Endodermal cell (in vitro differentiated cells): ENCODE data around the gene STAG3. TPM values are rescaled to one million over a fixed set of nuclear protein-coding genes. Genes with fewer than 3 reads are reported as not detected.

Experiments
- DNase-seq: peaks from one replicate; pipeline ENCODE4 v3.0.0-alpha.2; 2017
- H3K27ac ChIP-seq: 2 replicates; pipeline ENCODE4 v1.5.1; 2013; ENCODE audit warnings: mild to moderate bottlenecking, low read depth, low read length, moderate library complexity
- H3K27me3 ChIP-seq: 2 replicates; pipeline ENCODE4 v1.6.1; 2013; ENCODE audit warnings: mild to moderate bottlenecking, low read length, moderate library complexity; ENCODE audit not compliant: insufficient read depth, control insufficient read depth, poor library complexity, severe bottlenecking
- H3K36me3 ChIP-seq: 2 replicates; pipeline ENCODE4 v1.7.0; 2013; ENCODE audit warnings: mild to moderate bottlenecking, low read length, moderate library complexity; ENCODE audit not compliant: control insufficient read depth, insufficient read depth
- H3K4me1 ChIP-seq: one replicate; pipeline ENCODE4 v1.7.0; 2013; ENCODE audit warnings: low read length; ENCODE audit not compliant: control insufficient read depth, insufficient read depth
- H3K4me3 ChIP-seq: 2 replicates; pipeline ENCODE4 v1.5.1; 2013; ENCODE audit warnings: mild to moderate bottlenecking, low read length, moderate library complexity
- H3K9ac ChIP-seq: 2 replicates; pipeline ENCODE4 v1.6.1; 2013; ENCODE audit warnings: mild to moderate bottlenecking, low read length, moderate library complexity; ENCODE audit not compliant: poor library complexity, severe bottlenecking; ENCODE audit errors: extremely low read depth
- H3K9me3 ChIP-seq: 2 replicates; pipeline ENCODE4 v1.6.1; 2013; ENCODE audit warnings: mild to moderate bottlenecking, low read length, moderate library complexity; ENCODE audit not compliant: control insufficient read depth
- H3K27ac Mint-ChIP-seq: 2 replicates; pipeline ENCODE4 v1.8.0; 2020; ENCODE audit warnings: mixed read lengths
- H3K27me3 Mint-ChIP-seq: 2 replicates; pipeline ENCODE4 v1.8.0; 2021; ENCODE audit warnings: mild to moderate bottlenecking, mixed read lengths; ENCODE audit not compliant: insufficient read depth
- H3K36me3 Mint-ChIP-seq: 2 replicates; pipeline ENCODE4 v1.8.0; 2020; ENCODE audit warnings: low read depth, mixed read lengths
- H3K4me1 Mint-ChIP-seq: 2 replicates; pipeline ENCODE4 v1.8.0; 2020; ENCODE audit warnings: mixed read lengths
- H3K4me3 Mint-ChIP-seq: 2 replicates; pipeline ENCODE4 v1.8.0; 2020; ENCODE audit warnings: mild to moderate bottlenecking, moderate library complexity, mixed read lengths
- H3K9me3 Mint-ChIP-seq: 2 replicates; pipeline ENCODE4 v1.8.0; 2020; ENCODE audit warnings: mild to moderate bottlenecking, mixed read lengths
- CTCF ChIP-seq: fragments of 200-600 bp; sonication (generic); conservative IDR thresholded peaks from 2 replicates; pipeline ENCODE4 v1.5.0; 2021; ENCODE audit warnings: antibody characterized with exemption, mild to moderate bottlenecking
- WGBS, 2 experiments: methylation state at CpG; one replicate each; pipeline versions ENCODE4 v1.1.5 to v1.1.7; 2013; ENCODE audit warnings: missing lambda C conversion rate in 2 of 2, mixed read lengths in 1 of 2; ENCODE audit not compliant: insufficient coverage in 1 of 2, insufficient read length in 1 of 2; 5-methylcytosine and 5-hydroxymethylcytosine counted together
- total RNA-seq, 2 donors: library from RNA; stranded (reverse); fragmentation: NEBNext Ultra II Directional in 1 of 2; extraction: Animal tissue kit (Norgen Biotek cat#: 25700) in 1 of 2; gene quantifications; 2 replicates in 1 of 2; 3 replicates in 1 of 2; pipeline ENCODE4 v1.2.1, GENCODE V29; 2021

The STAG3 gene
- total RNA-seq, 2 donors from 2014 or later = 1.2 to 3.3 TPM

GRCh38 chr7:100147278-100147677 is 30.4 kb upstream of the STAG3 start:
- no peaks in the 10 kb centered on the region for H3K9me3 ChIP-seq
- H3K36me3 ChIP-seq = peaks cover 4% of the 10 kb centered on the region
- H3K27me3 ChIP-seq = no peaks in the 10 kb centered on the region
- peaks cover 16% of the 10 kb centered on the region for H3K9me3 Mint-ChIP-seq
- H3K36me3 Mint-ChIP-seq = peaks cover 17% of the 10 kb centered on the region
- H3K4me1 ChIP-seq = peaks cover 3% of the 10 kb centered on the region
- H3K9ac ChIP-seq = no peak overlapping the region
- no peak overlapping the region for H3K4me3 ChIP-seq
- no peak for DNase-seq
- no peak overlapping the region for H3K27ac Mint-ChIP-seq
- no peaks in the 10 kb centered on the region for H3K27me3 Mint-ChIP-seq
- 97 to 100% methylated on average over 2 of the region's 2 CpGs for WGBS, 2 experiments
- TF ChIP-seq CTCF = no peak
- no peak overlapping the region for H3K4me3 Mint-ChIP-seq
- peaks cover 12% of the 10 kb centered on the region for H3K4me1 Mint-ChIP-seq
- no peak overlapping the region for H3K27ac ChIP-seq

- Mint-ChIP-seq H3K27ac (peak overlapping the region; percentile 97), H3K9me3 (peaks cover 16% of the 10 kb centered on the region), H3K4me1 (peaks cover 16% of the 10 kb centered on the region), H3K4me3 (peak overlapping the region; percentile 99), H3K36me3 (peaks cover 24% of the 10 kb centered on the region), H3K27me3 (no peaks in the 10 kb centered on the region)
- 75 to 93% methylated on average over 9 to 14 of the region's 14 CpGs for WGBS, 2 experiments
- TF ChIP-seq CTCF = no peak
- Histone ChIP-seq H3K9ac (no peak overlapping the region), H3K4me3 (peak overlapping the region; percentile 97), H3K36me3 (peaks cover 13% of the 10 kb centered on the region), H3K27me3 (no peaks in the 10 kb centered on the region), H3K27ac (peak overlapping the region; percentile 16), H3K4me1 (peaks cover 3% of the 10 kb centered on the region), H3K9me3 (no peaks in the 10 kb centered on the region)
- DNase-seq = no peak
These were observed 29.5 kb upstream of the STAG3 start for GRCh38 chr7:100148225-100148558.

GRCh38 chr7:100148559-100149328 is 29.0 kb upstream of the STAG3 start, which contains the start of gene LAMTOR4:
Gene LAMTOR4 (plus strand): TSS chr7:100148918. CDS start chr7:100148973, 55 bp downstream.
- Mint-ChIP-seq H3K36me3 (peaks cover 28% of the 10 kb centered on the region), H3K4me1 (peaks cover 19% of the 10 kb centered on the region), H3K27ac (peak within 1 kb of the TSS; percentile 97), H3K9me3 (peaks cover 16% of the 10 kb centered on the region), H3K4me3 (peak within 1 kb of the TSS; percentile 99), H3K27me3 (no peaks in the 10 kb centered on the region)
- peaks cover 8% of the 10 kb centered on the region for H3K4me1 ChIP-seq
- H3K9ac ChIP-seq = peak within 1 kb of the TSS; percentile 56
- peak within 1 kb of the TSS; percentile 97 for H3K4me3 ChIP-seq
- no peaks in the 10 kb centered on the region for H3K9me3 ChIP-seq
- H3K27ac ChIP-seq = peak within 1 kb of the TSS; percentile 16
- peak; percentile 99 for DNase-seq
- 0 to 1% methylated on average over 17 to 44 of the region's 46 CpGs for WGBS, 2 experiments
- H3K36me3 ChIP-seq = peaks cover 18% of the 10 kb centered on the region
- H3K27me3 ChIP-seq = no peaks in the 10 kb centered on the region
- peak; percentile 21 for TF ChIP-seq CTCF
